Retinal pigment epithelial cell (primary cell): Measurements from ENCODE around the gene STARD10.
A peak's percentile ranks its signal among the peaks of the same experiment; 100 is the strongest.

Source experiments
- DNase-seq: peaks from one replicate; pipeline ENCODE4 v3.0.0-alpha.2; 2010; ENCODE audit warnings: low read depth
- H3K4me3 ChIP-seq: 2 replicates; pipeline ENCODE4 v1.5.1; 2011; ENCODE audit warnings: mild to moderate bottlenecking, low read length, control low read depth, moderate library complexity
- TF ChIP-seq, protein P1 (sequence below): conservative IDR thresholded peaks from 2 replicates; pipeline ENCODE4 v1.5.1; 2011; ENCODE audit warnings: low read depth, low read length, control low read depth, inconsistent platforms

Gene STARD10, protein sequence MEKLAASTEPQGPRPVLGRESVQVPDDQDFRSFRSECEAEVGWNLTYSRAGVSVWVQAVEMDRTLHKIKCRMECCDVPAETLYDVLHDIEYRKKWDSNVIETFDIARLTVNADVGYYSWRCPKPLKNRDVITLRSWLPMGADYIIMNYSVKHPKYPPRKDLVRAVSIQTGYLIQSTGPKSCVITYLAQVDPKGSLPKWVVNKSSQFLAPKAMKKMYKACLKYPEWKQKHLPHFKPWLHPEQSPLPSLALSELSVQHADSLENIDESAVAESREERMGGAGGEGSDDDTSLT

GRCh38 chr11:72793425-72794367 is at the start of gene STARD10:
STARD10 (minus strand) TSS chr11:72794047; CDS start chr11:72781181, 12,866 bp downstream.
- peak within 1 kb of the TSS; percentile 85 for H3K4me3 ChIP-seq
- peak; percentile 76 for DNase-seq
- TF ChIP-seq, protein P1, sequence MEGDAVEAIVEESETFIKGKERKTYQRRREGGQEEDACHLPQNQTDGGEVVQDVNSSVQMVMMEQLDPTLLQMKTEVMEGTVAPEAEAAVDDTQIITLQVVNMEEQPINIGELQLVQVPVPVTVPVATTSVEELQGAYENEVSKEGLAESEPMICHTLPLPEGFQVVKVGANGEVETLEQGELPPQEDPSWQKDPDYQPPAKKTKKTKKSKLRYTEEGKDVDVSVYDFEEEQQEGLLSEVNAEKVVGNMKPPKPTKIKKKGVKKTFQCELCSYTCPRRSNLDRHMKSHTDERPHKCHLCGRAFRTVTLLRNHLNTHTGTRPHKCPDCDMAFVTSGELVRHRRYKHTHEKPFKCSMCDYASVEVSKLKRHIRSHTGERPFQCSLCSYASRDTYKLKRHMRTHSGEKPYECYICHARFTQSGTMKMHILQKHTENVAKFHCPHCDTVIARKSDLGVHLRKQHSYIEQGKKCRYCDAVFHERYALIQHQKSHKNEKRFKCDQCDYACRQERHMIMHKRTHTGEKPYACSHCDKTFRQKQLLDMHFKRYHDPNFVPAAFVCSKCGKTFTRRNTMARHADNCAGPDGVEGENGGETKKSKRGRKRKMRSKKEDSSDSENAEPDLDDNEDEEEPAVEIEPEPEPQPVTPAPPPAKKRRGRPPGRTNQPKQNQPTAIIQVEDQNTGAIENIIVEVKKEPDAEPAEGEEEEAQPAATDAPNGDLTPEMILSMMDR = peak; percentile 90

DNA sequence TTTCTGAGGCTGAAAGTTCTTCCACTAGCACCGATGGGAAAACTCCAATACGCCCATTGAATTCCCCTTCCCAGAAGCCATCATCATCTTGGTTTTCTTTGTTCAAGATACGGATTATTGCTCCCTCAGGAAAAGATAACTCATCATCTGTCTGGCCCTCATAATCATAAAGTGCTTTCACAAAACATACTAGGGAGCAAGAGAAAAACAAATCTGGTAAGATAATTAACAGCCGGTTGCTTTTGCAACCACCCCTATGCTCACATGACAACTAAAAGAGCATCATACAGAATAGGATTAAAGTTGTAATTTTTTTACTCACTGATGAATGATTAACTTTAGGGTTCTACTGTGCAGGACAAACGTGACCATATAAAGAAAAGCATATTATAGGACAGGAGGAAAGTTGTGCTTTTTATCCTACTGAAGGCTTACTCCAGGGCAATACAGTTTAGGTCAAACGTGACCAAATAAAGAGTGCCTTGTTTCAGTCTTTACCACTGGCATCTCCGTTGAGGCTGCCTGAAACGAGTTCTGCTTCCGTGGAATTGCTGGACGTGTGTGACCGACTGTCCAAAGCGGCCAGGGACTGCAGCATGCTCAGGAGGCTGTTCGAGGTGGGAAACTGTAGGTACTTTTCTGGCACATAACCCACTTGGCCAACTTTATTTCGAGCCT is 48.9 kb upstream of the STARD10 start:
- TF ChIP-seq, protein P1 = no peak
- no peak for DNase-seq
- H3K4me3 ChIP-seq = no peak overlapping the region

DNA sequence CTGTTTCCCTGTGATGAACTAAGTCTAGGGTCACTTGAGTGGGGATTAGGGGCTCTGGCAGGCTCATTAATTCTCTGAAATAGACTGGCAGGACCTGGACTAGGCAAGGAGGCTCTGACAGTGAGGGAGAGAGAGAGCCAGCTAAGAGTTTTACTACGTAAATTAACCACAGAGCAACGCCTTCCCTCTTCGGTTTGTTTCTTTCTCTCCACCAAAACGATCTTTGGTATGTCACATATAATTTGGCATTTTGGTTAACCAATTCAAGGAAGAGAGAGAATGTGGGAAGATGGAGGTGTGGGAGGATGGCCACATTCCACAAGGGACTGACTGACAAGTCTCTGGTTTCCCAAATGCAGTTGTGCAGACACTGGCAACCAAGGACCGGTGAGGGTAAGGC is 48.3 kb upstream of the STARD10 start:
- H3K4me3 ChIP-seq = no peak overlapping the region
- TF ChIP-seq, protein P1 = no peak
- peak; percentile 28 for DNase-seq

GRCh38 chr11:72841397-72841796 is 47.5 kb upstream of the STARD10 start:
- DNase-seq = no peak
- H3K4me3 ChIP-seq = no peak overlapping the region
- TF ChIP-seq, protein P1 = no peak

- TF ChIP-seq, protein P1 = no peak
- H3K4me3 ChIP-seq = no peak overlapping the region
- peak; percentile 93 for DNase-seq
These were observed 46.9 kb upstream of the STARD10 start for GRCh38 chr11:72840780-72841179.

GRCh38 chr11:72838691-72839305 is 45.0 kb upstream of the STARD10 start:
- no peak overlapping the region for H3K4me3 ChIP-seq
- TF ChIP-seq, protein P1 = no peak
- DNase-seq = no peak
